Occipital lobe (tissue), 2 donors: ENCODE results near the gene NPAT. TPM values are rescaled to one million over a fixed set of nuclear protein-coding genes. Genes with fewer than 3 reads are reported as not detected.

Experiments used
- DNase-seq: peaks from one replicate; lab custom pipeline; 2025; lab: John Stamatoyannopoulos, UW
- total RNA-seq: library from RNA; depleted of rRNA; stranded (reverse); fragments of >200 nt; gene quantifications from one replicate; pipeline ENCODE4 v1.2.3, GENCODE V29; 2014

Gene NPAT
- 31.2 TPM for total RNA-seq

DNA sequence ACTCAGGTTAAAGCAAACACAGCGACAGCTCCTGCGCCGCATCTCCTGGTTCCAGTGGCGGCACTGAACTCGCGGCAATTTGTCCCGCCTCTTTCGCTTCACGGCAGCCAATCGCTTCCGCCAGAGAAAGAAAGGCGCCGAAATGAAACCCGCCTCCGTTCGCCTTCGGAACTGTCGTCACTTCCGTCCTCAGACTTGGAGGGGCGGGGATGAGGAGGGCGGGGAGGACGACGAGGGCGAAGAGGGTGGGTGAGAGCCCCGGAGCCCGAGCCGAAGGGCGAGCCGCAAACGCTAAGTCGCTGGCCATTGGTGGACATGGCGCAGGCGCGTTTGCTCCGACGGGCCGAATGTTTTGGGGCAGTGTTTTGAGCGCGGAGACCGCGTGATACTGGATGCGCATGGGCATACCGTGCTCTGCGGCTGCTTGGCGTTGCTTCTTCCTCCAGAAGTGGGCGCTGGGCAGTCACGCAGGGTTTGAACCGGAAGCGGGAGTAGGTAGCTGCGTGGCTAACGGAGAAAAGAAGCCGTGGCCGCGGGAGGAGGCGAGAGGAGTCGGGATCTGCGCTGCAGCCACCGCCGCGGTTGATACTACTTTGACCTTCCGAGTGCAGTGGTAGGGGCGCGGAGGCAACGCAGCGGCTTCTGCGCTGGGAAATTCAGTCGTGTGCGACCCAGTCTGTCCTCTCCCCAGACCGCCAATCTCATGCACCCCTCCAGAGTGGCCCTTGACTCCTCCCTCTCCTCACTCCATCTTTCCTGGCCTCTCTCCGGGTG is at the start of gene NPAT, which contains the start of gene ATM:
NPAT (minus strand) TSS at position 65 of the 774 bp plus-strand sequence. CDS start 102 bp downstream, outside the sequence.
ATM (plus strand) TSS at position 494 of the 774 bp plus-strand sequence. CDS start 4,558 bp downstream, outside the sequence.
- DNase-seq = peak; percentile 100

DNA sequence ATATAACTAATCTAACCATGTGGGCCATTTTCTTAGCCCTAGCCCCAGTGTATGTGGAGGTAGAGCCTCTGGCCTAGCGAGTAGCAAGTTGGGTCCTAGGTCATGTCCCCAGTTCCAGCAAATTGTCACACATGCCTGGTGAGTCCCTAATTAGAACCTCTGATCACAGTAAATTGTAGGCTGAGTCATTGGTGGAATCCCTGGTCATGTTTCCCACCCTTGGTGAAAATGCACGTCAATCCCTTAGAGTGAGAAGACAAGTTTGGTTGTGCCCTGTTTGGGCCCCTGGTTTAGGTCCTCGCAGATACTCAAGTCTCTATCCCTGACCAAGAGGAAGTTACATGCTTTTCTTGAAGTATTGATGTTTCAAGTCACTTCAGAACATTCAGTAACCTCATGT is 47.1 kb upstream of the NPAT start:
- DNase-seq = no peak

GRCh38 chr11:108253176-108253575 is 30.7 kb upstream of the NPAT start:
- DNase-seq = no peak

GRCh38 chr11:108246885-108247284 is 24.4 kb upstream of the NPAT start:
- no peak for DNase-seq

DNA sequence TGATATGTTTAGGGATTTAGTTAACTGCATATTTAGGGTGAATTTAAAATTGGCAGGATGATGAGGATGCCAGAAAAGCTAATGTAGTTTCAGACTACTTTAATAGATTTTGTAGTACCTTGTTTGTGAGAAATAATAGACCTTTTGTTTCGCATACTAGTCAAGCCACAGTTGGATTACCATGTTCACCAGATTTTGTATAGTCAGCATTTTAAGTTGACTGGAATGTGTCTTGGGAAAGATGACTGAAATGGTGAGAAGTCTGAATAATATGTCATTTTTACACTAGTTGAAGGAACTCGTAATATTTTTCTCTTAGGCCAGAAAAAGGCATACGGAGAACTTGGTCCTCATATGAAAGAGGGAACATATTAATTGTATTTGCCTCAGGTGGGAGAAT is 23.9 kb upstream of the NPAT start:
- no peak for DNase-seq

- DNase-seq = no peak
Observed at GRCh38 chr11:108242422-108242821, 20.0 kb upstream of the NPAT start.

- no peak for DNase-seq
Observed at GRCh38 chr11:108241330-108242037, 19.0 kb upstream of the NPAT start.

DNA sequence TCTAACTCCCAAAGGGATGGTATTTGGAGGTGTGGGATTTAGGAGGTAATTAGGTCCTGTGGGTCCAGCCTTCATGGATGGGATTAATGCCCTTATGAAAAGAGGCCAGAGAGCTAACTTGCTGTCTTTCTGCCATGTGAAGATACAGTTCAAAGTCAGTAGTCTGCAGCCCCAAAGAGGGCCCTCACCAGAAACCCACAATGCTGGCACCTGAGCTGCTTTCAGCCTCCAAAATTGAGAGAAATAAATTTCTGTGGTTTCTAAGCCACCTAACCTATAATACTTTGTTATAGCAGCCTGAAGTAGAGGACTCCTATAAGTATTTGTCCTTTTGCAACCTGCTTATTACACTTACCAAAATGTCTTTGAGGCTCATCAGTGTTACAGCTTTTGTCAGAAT is 16.6 kb upstream of the NPAT start:
- DNase-seq = no peak

DNA sequence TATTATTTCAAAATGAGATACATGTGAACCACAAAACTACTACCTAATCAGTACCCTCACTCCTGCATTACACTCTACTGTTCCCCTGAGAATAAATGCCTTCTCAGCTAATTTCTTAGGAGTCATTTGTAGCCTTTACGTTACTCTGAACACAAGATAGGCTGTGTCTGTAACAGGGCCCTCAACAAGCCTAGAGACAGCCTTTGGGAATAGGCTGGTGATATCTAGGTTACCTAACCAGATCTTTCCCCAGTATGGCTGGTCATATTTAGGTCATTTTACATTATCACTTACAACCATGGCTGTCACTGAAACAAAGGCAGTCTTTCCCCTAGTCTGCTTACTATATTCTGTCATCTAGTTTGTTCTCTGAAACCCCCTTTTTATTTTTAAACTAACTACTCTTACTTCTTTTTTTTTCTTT is 14.6 kb upstream of the NPAT start:
- DNase-seq = no peak

DNA sequence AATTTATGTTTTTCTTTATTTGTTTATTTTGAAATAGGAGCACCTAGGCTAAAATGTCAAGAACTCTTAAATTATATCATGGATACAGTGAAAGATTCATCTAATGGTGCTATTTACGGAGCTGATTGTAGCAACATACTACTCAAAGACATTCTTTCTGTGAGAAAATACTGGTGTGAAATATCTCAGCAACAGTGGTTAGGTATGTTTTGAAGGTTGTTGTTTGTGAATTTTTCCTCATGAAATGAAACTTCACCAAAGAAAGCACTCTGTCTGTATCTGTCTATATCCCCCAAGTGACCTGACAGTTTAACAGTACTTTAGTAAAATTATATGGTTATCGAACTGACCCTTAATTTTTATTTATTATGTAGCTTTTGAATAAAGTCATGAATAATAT is 13.2 kb upstream of the NPAT start:
- no peak for DNase-seq

- DNase-seq = no peak
Observed at GRCh38 chr11:108235192-108235591, 12.8 kb upstream of the NPAT start.

- DNase-seq = no peak
Observed at GRCh38 chr11:108233277-108233945, 11.0 kb upstream of the NPAT start.

- DNase-seq = no peak
Observed at GRCh38 chr11:108228251-108228650, 5.8 kb upstream of the NPAT start.

- DNase-seq = no peak
Observed at GRCh38 chr11:108226036-108226435, 3.6 kb upstream of the NPAT start.

GRCh38 chr11:108224911-108225786 is 2.7 kb upstream of the NPAT start:
- DNase-seq = no peak

GRCh38 chr11:108224366-108224765 is 1.9 kb upstream of the NPAT start:
- no peak for DNase-seq

- no peak for DNase-seq
Observed at GRCh38 chr11:108223348-108224149, 1.1 kb upstream of the NPAT start.

- DNase-seq = no peak
Observed at GRCh38 chr11:108221911-108222573, 396 bp downstream of the NPAT start.

- DNase-seq = no peak
Observed at GRCh38 chr11:108221371-108221770, 1.1 kb downstream of the NPAT start.
